HG03378 (cell line): ENCODE results near the gene BCKDHB.
"Not testable (repeated sequence)": the region's sequence is repeated elsewhere in the genome, so short reads cannot be mapped to it uniquely, and the experiment has no call there.

Experiments used
- ATAC-seq: cut with Tn5 transposase; IDR thresholded peaks from one replicate; pipeline ENCODE4 v1.9.1; 2021; ENCODE audit warnings: mild to moderate bottlenecking, moderate library complexity; ENCODE audit not compliant: unreplicated experiment

The BCKDHB gene

GRCh38 chr6:80106418-80107235 lies at the start of gene BCKDHB:
TSS of gene BCKDHB (plus strand) at chr6:80106671. CDS start at chr6:80106694, 23 bp downstream.
- ATAC-seq: peak; percentile 97

GRCh38 chr6:80060774-80061173 lies 45.7 kb upstream of the BCKDHB start:
- no peak for ATAC-seq

GRCh38 chr6:80068146-80068545 lies 38.3 kb upstream of the BCKDHB start:
- not testable (repeated sequence) for ATAC-seq

GRCh38 chr6:80070431-80070830 lies 36.0 kb upstream of the BCKDHB start:
- ATAC-seq: not testable (repeated sequence)

- ATAC-seq: no peak
Measured at GRCh38 chr6:80077067-80077466, 29.4 kb upstream of the BCKDHB start.

- no peak for ATAC-seq
Measured at GRCh38 chr6:80088637-80089036, 17.8 kb upstream of the BCKDHB start.

GRCh38 chr6:80091506-80091905 lies 15.0 kb upstream of the BCKDHB start:
- ATAC-seq: no peak

- ATAC-seq: no peak
Measured at GRCh38 chr6:80094017-80094416, 12.5 kb upstream of the BCKDHB start.

- ATAC-seq: no peak
Measured at GRCh38 chr6:80095600-80095999, 10.9 kb upstream of the BCKDHB start.

GRCh38 chr6:80098392-80098791 lies 8.1 kb upstream of the BCKDHB start:
- no peak for ATAC-seq

- ATAC-seq: no peak
Measured at GRCh38 chr6:80104520-80104919, 2.0 kb upstream of the BCKDHB start.

- peak; percentile 27 for ATAC-seq
Measured at GRCh38 chr6:80105972-80106417, 476 bp upstream of the BCKDHB start.

- ATAC-seq: not testable (repeated sequence)
Measured at GRCh38 chr6:80122576-80122975, 16.1 kb downstream of the BCKDHB start.

GRCh38 chr6:80126657-80127345 lies 20.3 kb downstream of the BCKDHB start:
- ATAC-seq: no peak

- ATAC-seq: no peak
Measured at GRCh38 chr6:80129485-80129884, 23.0 kb downstream of the BCKDHB start.

- no peak for ATAC-seq
Measured at GRCh38 chr6:80133020-80133419, 26.5 kb downstream of the BCKDHB start.

- no peak for ATAC-seq
Measured at GRCh38 chr6:80134065-80134464, 27.6 kb downstream of the BCKDHB start.

- no peak for ATAC-seq
Measured at GRCh38 chr6:80142586-80142985, 36.1 kb downstream of the BCKDHB start.

GRCh38 chr6:80143419-80143937 lies 37.0 kb downstream of the BCKDHB start:
- ATAC-seq: no peak

GRCh38 chr6:80144753-80145315 lies 38.4 kb downstream of the BCKDHB start:
- ATAC-seq: no peak

- peak; percentile 72 for ATAC-seq
Measured at GRCh38 chr6:80145509-80145908, 39.0 kb downstream of the BCKDHB start.
